HCT116 (cell line): ENCODE data around the gene TSC22D4.

Source experiments
- CTCF ChIP-seq, 3 experiments: fragments of 200-600 bp in 1 of 3; sonication (generic) in 1 of 3; IDR thresholded peaks in 2 of 3; conservative IDR thresholded peaks in 1 of 3; 2 replicates each; pipeline ENCODE4 v1.5.1; 2012 to 2017; ENCODE audit warnings: low read depth in 2 of 3, low read length in 2 of 3, antibody characterized with exemption in 1 of 3, borderline replicate concordance in 1 of 3, control low read depth in 1 of 3, mild to moderate bottlenecking in 1 of 3, mixed read lengths in 1 of 3, mixed run types in 1 of 3, moderate library complexity in 1 of 3; ENCODE audit not compliant: insufficient read depth in 1 of 3
- EZH2 ChIP-seq: fragments of 200-600 bp; sonication (generic); IDR thresholded peaks from 2 replicates; pipeline ENCODE4 v1.6.1; 2017; ENCODE audit warnings: antibody characterized with exemption, mixed run types
- FOSL1 ChIP-seq: IDR thresholded peaks from 2 replicates; pipeline ENCODE4 v1.6.1; 2012; ENCODE audit warnings: low read depth
- JUND ChIP-seq: IDR thresholded peaks from 2 replicates; pipeline ENCODE4 v1.6.1; 2012
- MAX ChIP-seq: IDR thresholded peaks from 2 replicates; pipeline ENCODE4 v1.6.1; 2012
- POLR2A ChIP-seq: IDR thresholded peaks from 2 replicates; pipeline ENCODE4 v1.7.0; 2011; ENCODE audit warnings: borderline replicate concordance; ENCODE audit not compliant: insufficient read depth, insufficient read length; ENCODE audit errors: extremely low read depth
- POLR2AphosphoS5 ChIP-seq: IDR thresholded peaks from 2 replicates; pipeline ENCODE4 v1.6.1; 2011; ENCODE audit warnings: mild to moderate bottlenecking, low read depth, low read length, moderate library complexity
- SP1 ChIP-seq: IDR thresholded peaks from 2 replicates; pipeline ENCODE4 v1.6.1; 2012; ENCODE audit warnings: low read depth

- TF ChIP-seq POLR2AphosphoS5 (no peak), CTCF (IDR thresholded peaks at IDR 0.05 in 2 of 3, conservative IDR thresholded peaks at IDR 0.05 in 1 of 3; ENCODE audit: borderline replicate concordance in 1 of 3, insufficient read depth in 1 of 3, low read depth in 2 of 3, low read length in 2 of 3) (no peak), POLR2A (no peak), FOSL1 (no peak), EZH2 (no peak), SP1 (no peak), JUND (no peak), MAX (no peak)
Measured at GRCh38 chr7:100455206-100455605, 23.8 kb downstream of the TSC22D4 start.
